SH-SY5Y (cell line): ENCODE results near the gene GGT5.

ENCODE experiments used
- GATA2 ChIP-seq: IDR thresholded peaks from 2 replicates; pipeline ENCODE4 v1.6.1; 2011; ENCODE audit warnings: mild to moderate bottlenecking, low read depth, low read length
- GATA3 ChIP-seq: IDR thresholded peaks from 2 replicates; pipeline ENCODE4 v1.6.1; 2011; ENCODE audit warnings: low read depth, mild to moderate bottlenecking, low read length, moderate library complexity

DNA sequence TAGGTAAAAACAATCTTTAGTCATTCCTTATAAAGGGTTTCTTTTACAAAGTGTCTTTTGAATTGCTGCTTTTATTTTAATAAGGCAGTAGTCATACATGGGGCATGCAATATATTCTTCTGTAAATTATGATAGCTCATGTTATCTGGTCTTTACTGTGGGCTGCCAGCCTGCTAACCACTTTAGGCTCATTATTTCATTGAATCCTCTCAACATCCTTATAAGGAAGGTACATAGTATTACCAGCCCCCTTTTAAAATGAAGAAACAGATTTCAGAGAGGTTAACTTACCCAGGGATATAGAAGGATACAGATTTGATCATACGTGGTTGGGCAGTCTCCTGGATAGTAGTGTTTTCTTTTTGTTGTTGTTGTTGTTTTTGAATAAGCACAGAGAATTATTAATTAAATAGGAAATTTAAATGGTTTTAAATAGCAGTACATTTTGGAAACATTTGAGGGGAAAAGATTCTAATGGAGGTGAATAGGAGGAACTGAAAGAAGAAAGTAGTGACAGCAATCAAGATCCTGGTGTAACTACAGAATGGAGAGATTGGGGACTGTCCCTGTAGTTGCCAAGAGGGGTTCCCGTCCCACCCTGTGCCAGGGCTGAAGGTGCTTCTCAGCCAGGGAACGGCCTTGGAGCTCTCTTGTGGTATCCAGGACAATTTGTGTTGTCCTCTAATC is 46.8 kb upstream of the GGT5 start:
- TF ChIP-seq GATA2 (no peak), GATA3 (no peak)
